Pancreas (tissue), 10 donors: ENCODE data around the gene RANBP2. TPM values are rescaled to one million over a fixed set of nuclear protein-coding genes. Genes with fewer than 3 reads are reported as not detected.

Source experiments
- ATAC-seq, 4 donors: fragments of 200-7000 bp; cut with Tn5 transposase; one replicate each; pipeline versions ENCODE4 v1.8.0 to v1.9.1; 2020; ENCODE audit warnings: mild to moderate bottlenecking in 4 of 4, moderate library complexity in 4 of 4
- DNase-seq, 6 donors: peaks; one replicate each; pipeline ENCODE4 v3.0.0-alpha.2; 2020
- FAIRE-seq: peaks from 2 replicates; lab custom pipeline; 2012; peaks lifted over from hg19 to GRCh38; lab: Jason Lieb, UNC
- H3K27ac ChIP-seq, 4 donors: fragments of 200-600 bp; sonication (generic); 1 replicate in 3 of 4; 2 replicates in 1 of 4; pipeline versions ENCODE4 v1.5.0 to v1.8.0; 2020
- H3K27me3 ChIP-seq, 4 donors: fragments of 200-600 bp; one replicate each; pipeline ENCODE4 v1.8.0; 2021
- H3K36me3 ChIP-seq, 3 donors: fragments of 200-600 bp; sonication (generic) in 1 of 3; one replicate each; pipeline versions ENCODE4 v1.5.0 to v1.8.0; 2020 to 2021
- H3K4me1 ChIP-seq, 3 donors: fragments of 200-600 bp; one replicate each; pipeline ENCODE4 v1.8.0; 2021
- H3K4me3 ChIP-seq, 4 donors: fragments of 200-600 bp; sonication (generic) in 2 of 4; one replicate each; pipeline versions ENCODE4 v1.5.0 to v1.8.0; 2020 to 2021
- H3K9me3 ChIP-seq, 4 donors: fragments of 200-600 bp; one replicate each; pipeline ENCODE4 v1.8.0; 2021
- CTCF ChIP-seq, 4 donors: fragments of 200-600 bp; sonication (generic) in 3 of 4; IDR thresholded peaks; one replicate each; pipeline versions ENCODE4 v1.5.0 to v1.8.0; 2021; ENCODE audit warnings: antibody characterized with exemption in 4 of 4
- WGBS, 2 donors: extraction: QIAGEN DNeasy Blood & Tissue Kit; methylation state at CpG; one replicate each; pipeline ENCODE4 v1.1.7; 2013; 5-methylcytosine and 5-hydroxymethylcytosine counted together
- intact Hi-C, 3 donors: fragments of 100-400 bp; cut with DNase I; formaldehyde crosslinking; loops; one replicate each; pipeline versions ENCODE4 v1.11.1 to v1.14.2; 2022
- polyA plus RNA-seq, 2 donors: library from polyadenylated mRNA; stranded (reverse); fragments of 200-250 nt; gene quantifications; one replicate each; pipeline ENCODE4 v1.2.3, GENCODE V29; 2013
- total RNA-seq, 6 donors: library from RNA; stranded (reverse); fragmentation: NEBNext Ultra II Directional in 4 of 6; extraction: Animal tissue kit (Norgen Biotek cat#: 25700) in 4 of 6; gene quantifications; one replicate each; pipeline versions ENCODE4 v1.2.1 to v1.2.4, GENCODE V29; 2021 to 2023
- donor health status: healthy with polysubstance abuse.
- donor health status: DM: no; HTN: no; CAD: no; lungs with moderate emphysema.
- donor health status: DM: no; HTN: no; CAD: no.
- donor health status: control.
- donor health status: control.
- donor health status: Bipolar disorder and iron deficiency.
- donor health status: DM: yes; HTN: yes; CAD: no.
- donor health status: DM: no; HTN: no; CAD: no.
- donor health status: DM: no; HTN: no; CAD: no.
- donor health status: DM: yes; HTN: yes; CAD: no.

RANBP2 gene
- total and polyA plus RNA-seq, 8 donors: 8.4 to 53.5 (median 38.1) TPM

DNA sequence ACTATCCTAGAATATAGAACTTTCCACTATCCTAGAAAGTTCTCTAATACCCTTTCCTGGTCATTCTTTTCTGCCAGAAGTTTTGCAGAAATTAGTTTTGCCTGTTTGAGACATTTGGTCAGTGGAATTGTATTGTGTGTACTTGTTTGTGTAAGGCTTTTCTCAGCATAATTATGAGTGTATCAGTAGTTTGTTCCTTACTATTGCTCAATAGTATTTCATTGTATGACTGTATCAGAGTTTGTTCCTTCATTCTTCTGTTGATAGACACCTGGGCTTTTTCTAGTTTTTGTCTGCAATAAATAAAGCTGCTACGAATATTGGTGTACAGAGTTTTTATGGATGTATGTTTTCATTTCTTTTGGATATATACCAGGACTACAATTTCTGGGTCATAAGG lies 94.5 kb downstream of the RANBP2 start:
- ATAC-seq: no peak
- H3K36me3 ChIP-seq: peaks cover 0 to 11% (median 5%) of the 10 kb centered on the region in 3 donors
- H3K4me3 ChIP-seq: no peak overlapping the region
- H3K4me1 ChIP-seq: no peaks in the 10 kb centered on the region
- no peak for TF ChIP-seq CTCF (IDR thresholded peaks at IDR 0.05)
- intact Hi-C loops: no loop called here
- DNase-seq: no peak
- no peak for FAIRE-seq
- peaks cover 0 to 4% (median 0%) of the 10 kb centered on the region in 4 donors for H3K9me3 ChIP-seq
- WGBS, 2 donors: 84 to 97% methylated on average over 1 of the region's 1 CpG
- H3K27ac ChIP-seq: no peak overlapping the region
- no peaks in the 10 kb centered on the region for H3K27me3 ChIP-seq

DNA sequence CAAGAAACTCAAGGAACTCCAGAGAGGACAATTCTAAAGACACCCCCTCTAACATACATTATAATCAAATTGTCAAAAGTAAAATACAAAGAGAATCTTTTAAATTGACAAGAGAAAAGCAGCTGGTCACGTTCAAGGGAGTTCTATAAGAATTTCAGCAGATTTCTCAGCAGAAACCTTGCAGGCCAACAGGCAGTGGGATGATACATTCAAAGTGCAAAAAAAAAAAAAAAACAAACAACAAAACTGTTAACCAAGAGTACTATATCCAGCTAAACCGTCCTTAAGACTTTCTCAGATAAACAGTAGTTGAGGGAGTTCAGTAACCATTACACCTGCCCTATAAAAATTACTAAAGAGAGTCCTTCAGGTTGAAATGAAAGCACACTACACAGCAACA lies 101.2 kb downstream of the RANBP2 start:
- Histone ChIP-seq H3K9me3 (no peaks in the 10 kb centered on the region), H3K27ac (no peak overlapping the region), H3K4me1 (no peaks in the 10 kb centered on the region), H3K4me3 (no peak overlapping the region), H3K27me3 (no peaks in the 10 kb centered on the region), H3K36me3 (peaks cover 0 to 7% (median 5%) of the 10 kb centered on the region in 3 donors)
- TF ChIP-seq CTCF (IDR thresholded peaks at IDR 0.05): no peak
- no peak for DNase-seq
- intact Hi-C loops: no loop called here
- no peak for FAIRE-seq
- WGBS, 2 donors: 95 to 100% methylated on average over 2 of the region's 2 CpGs
- ATAC-seq: no peak

- Histone ChIP-seq H3K27ac (no peak overlapping the region), H3K9me3 (no peaks in the 10 kb centered on the region), H3K36me3 (no peaks in the 10 kb centered on the region), H3K4me1 (no peaks in the 10 kb centered on the region), H3K27me3 (no peaks in the 10 kb centered on the region), H3K4me3 (no peak overlapping the region)
- no peak for TF ChIP-seq CTCF (IDR thresholded peaks at IDR 0.05)
- no peak for DNase-seq
- WGBS, 2 donors: 97 to 98% methylated on average over 1 of the region's 1 CpG
- no peak for ATAC-seq
- FAIRE-seq: no peak
- intact Hi-C loops: no loop called here
Measured at GRCh38 chr2:108823286-108823685, 104.0 kb downstream of the RANBP2 start.

- Histone ChIP-seq H3K9me3 (no peaks in the 10 kb centered on the region), H3K4me3 (no peak overlapping the region), H3K27me3 (no peaks in the 10 kb centered on the region), H3K36me3 (no peaks in the 10 kb centered on the region), H3K4me1 (no peaks in the 10 kb centered on the region), H3K27ac (no peak overlapping the region)
- no peak for ATAC-seq
- intact Hi-C loops: no loop called here
- FAIRE-seq: no peak
- WGBS, 2 donors: 87 to 91% methylated on average over 5 of the region's 5 CpGs
- no peak for DNase-seq
- TF ChIP-seq CTCF (IDR thresholded peaks at IDR 0.05): no peak
Measured at GRCh38 chr2:108824316-108825070, 105.2 kb downstream of the RANBP2 start.

GRCh38 chr2:108825254-108825653 lies 106.0 kb downstream of the RANBP2 start:
- FAIRE-seq: no peak
- DNase-seq: no peak
- no peak for TF ChIP-seq CTCF (IDR thresholded peaks at IDR 0.05)
- H3K4me3 ChIP-seq: no peak overlapping the region
- intact Hi-C loops: no loop called here
- no peaks in the 10 kb centered on the region for H3K36me3 ChIP-seq
- ATAC-seq: no peak
- H3K27ac ChIP-seq: no peak overlapping the region
- no peaks in the 10 kb centered on the region for H3K27me3 ChIP-seq
- H3K4me1 ChIP-seq: no peaks in the 10 kb centered on the region
- 34 to 47% methylated on average over 4 of the region's 4 CpGs for WGBS, 2 donors
- no peaks in the 10 kb centered on the region for H3K9me3 ChIP-seq
